GM12878 (cell line): ENCODE results near the gene HOXC9. TPM values are rescaled to one million over a fixed set of nuclear protein-coding genes. Genes with fewer than 3 reads are reported as not detected.

Source experiments
- ATAC-seq: fragments of 200-7000 bp; cut with Tn5 transposase; 3 replicates; pipeline ENCODE4 v1.9.1; 2020; ENCODE audit warnings: mild to moderate bottlenecking, moderate library complexity
- BruUV-seq: library from RNA; stranded (reverse); fragments of 400-500 nt; replicated peaks from 2 replicates; lab custom pipeline; 2021; lab: Mats Ljungman, UMichigan
- CTCF ChIA-PET: fragments of 300-600 bp; sonication (Branson Sonifier 250); formaldehyde crosslinking; extraction: SDS; loops from one replicate; lab custom pipeline; 2021; ENCODE audit warnings: inconsistent platforms; lab: Yijun Ruan, JAX
- POLR2A ChIA-PET: fragments of 350-600 bp; formaldehyde crosslinking; extraction: SDS; loops from one replicate; lab custom pipeline; 2021; ENCODE audit warnings: inconsistent platforms; lab: Charles Lee
- RAD21 ChIA-PET: fragments of 300-600 bp; sonication (Branson Sonifier 250); formaldehyde crosslinking; loops from one replicate; lab custom pipeline; 2023; ENCODE audit warnings: antibody characterized with exemption; ENCODE audit not compliant: unreplicated experiment; lab: Charles Lee
- SMC1A ChIA-PET: fragments of 300-600 bp; sonication (Branson Sonifier 250); formaldehyde crosslinking; loops from one replicate; lab custom pipeline; 2023; ENCODE audit not compliant: unreplicated experiment, uncharacterized antibody; lab: Charles Lee
- DNase-seq: peaks from one replicate; pipeline ENCODE4 v3.0.0-alpha.2; 2011; ENCODE audit warnings: low read depth, low spot score
- FAIRE-seq: peaks from 3 replicates; lab custom pipeline; 2011; peaks lifted over from hg19 to GRCh38; lab: Jason Lieb, UNC
- H2AFZ ChIP-seq: 2 replicates; pipeline ENCODE4 v1.6.0; 2011; ENCODE audit warnings: low read depth, low read length, control low read depth; ENCODE audit not compliant: control insufficient read depth
- H3K27ac ChIP-seq: 2 replicates; pipeline ENCODE4 v1.5.1; 2011; ENCODE audit warnings: control low read depth; ENCODE audit not compliant: control insufficient read depth, insufficient read depth
- H3K27me3 ChIP-seq, 2 experiments: replicated peaks in 1 of 2; 2 replicates each; pipeline versions ENCODE4 v1.6.0 to v1.6.1; 2011; ENCODE audit warnings: low read length in 1 of 2; ENCODE audit not compliant: control insufficient read depth in 2 of 2, insufficient read depth in 2 of 2
- H3K36me3 ChIP-seq, 2 experiments: 2 replicates each; pipeline ENCODE4 v1.5.1; 2011; ENCODE audit warnings: low read length in 1 of 2; ENCODE audit not compliant: control insufficient read depth in 2 of 2, insufficient read depth in 2 of 2
- H3K4me1 ChIP-seq: 2 replicates; pipeline ENCODE4 v1.6.1; 2011; ENCODE audit warnings: mild to moderate bottlenecking, low read length, moderate library complexity, mixed read lengths; ENCODE audit not compliant: control insufficient read depth, insufficient read depth
- H3K4me2 ChIP-seq: 2 replicates; pipeline ENCODE4 v1.6.0; 2011; ENCODE audit warnings: control low read depth; ENCODE audit not compliant: control insufficient read depth, insufficient read depth
- H3K4me3 ChIP-seq: fragments of 200-600 bp; sonication (generic); 2 replicates; pipeline ENCODE4 v1.5.1; 2016
- H3K79me2 ChIP-seq: 2 replicates; pipeline ENCODE4 v1.6.0; 2011; ENCODE audit warnings: low read length; ENCODE audit not compliant: control insufficient read depth, insufficient read depth
- H3K9ac ChIP-seq: 2 replicates; pipeline ENCODE4 v1.8.0; 2011; ENCODE audit warnings: low read length, control low read depth, mixed read lengths; ENCODE audit not compliant: control insufficient read depth, insufficient read depth
- H3K9me3 ChIP-seq: replicated peaks from 3 replicates; pipeline ENCODE4 v1.5.1; 2011; ENCODE audit warnings: mild to moderate bottlenecking, low read length; ENCODE audit not compliant: control insufficient read depth, insufficient read depth
- H4K20me1 ChIP-seq: 2 replicates; pipeline ENCODE4 v1.6.0; 2011; ENCODE audit not compliant: control insufficient read depth, insufficient read depth
- KLF5 ChIP-seq: fragments of 450-650 bp; IDR thresholded peaks from 2 replicates; pipeline ENCODE4 v1.6.1; 2014; ENCODE audit warnings: mild to moderate bottlenecking; ENCODE audit not compliant: partially characterized antibody
- NBN ChIP-seq: fragments of 450-650 bp; IDR thresholded peaks from 2 replicates; pipeline ENCODE4 v1.6.1; 2016
- PAX5 ChIP-seq: IDR thresholded peaks from 2 replicates; pipeline ENCODE4 v1.6.1; 2011; ENCODE audit warnings: low read depth, low read length, borderline replicate concordance
- STAT1 ChIP-seq: fragments of 450-650 bp; conservative IDR thresholded peaks from 2 replicates; pipeline ENCODE4 v1.6.1; 2014; ENCODE audit warnings: antibody characterized with exemption, mild to moderate bottlenecking
- STAT3 ChIP-seq: IDR thresholded peaks from 2 replicates; pipeline ENCODE4 v1.6.1; 2011; ENCODE audit warnings: low read depth, low read length, improper control_type of control experiment
- ZNF384 ChIP-seq: IDR thresholded peaks from 2 replicates; pipeline ENCODE4 v1.6.1; 2012; ENCODE audit warnings: low read depth, mild to moderate bottlenecking, low read length, improper control_type of control experiment, borderline replicate concordance
- WGBS: methylation state at CpG from one replicate; pipeline ENCODE4 v1.1.6; 2016; ENCODE audit warnings: low lambda C conversion rate; ENCODE audit not compliant: insufficient replicate concordance, insufficient coverage; ENCODE audit errors: missing lambda C conversion rate; 5-methylcytosine and 5-hydroxymethylcytosine counted together
- in situ Hi-C: fragments of 300-500 bp; cut with MboI; formaldehyde crosslinking; loops from 9 replicates; pipeline ENCODE4 v1.14.3; 2018; ENCODE audit warnings: mixed read lengths
- intact Hi-C: fragments of 100-400 bp; cut with micrococcal nuclease; formaldehyde crosslinking; loops from one replicate; pipeline ENCODE4 v1.14.2; 2022; ENCODE audit not compliant: unreplicated experiment
- polyA plus RNA-seq, 11 experiments: library from polyadenylated mRNA; depleted of rRNA in 4 of 11; unstranded in 6 of 11; stranded (reverse) in 5 of 11; fragments of >200 nt; fragmentation: Nextera tagmentation in 4 of 11; fragmentation: Illumina TruSeq in 1 of 11; extraction: Ambion mirVana in 4 of 11; extraction: Trizol in 1 of 11; gene quantifications; 1 replicate in 1 of 11; 2 replicates in 10 of 11; pipeline versions ENCODE4 v1.2.1 to v1.2.3, GENCODE V29; 2011 to 2016; ENCODE audit warnings: inconsistent platforms in 2 of 11, missing spikeins in 2 of 11, low read depth in 1 of 11
- total RNA-seq, 4 experiments: library from RNA; depleted of rRNA in 3 of 4; stranded (reverse); fragments of >200 nt in 3 of 4; fragmentation: Illumina TruSeq in 1 of 4; extraction: Trizol in 1 of 4; gene quantifications; 2 replicates each; pipeline versions ENCODE4 v1.2.1 to v1.2.3, GENCODE V29; 2013 to 2021
- TF ChIP-seq, protein P1 (sequence below): fragments of 450-650 bp; IDR thresholded peaks from 2 replicates; pipeline ENCODE4 v1.6.1; 2017; ENCODE audit warnings: borderline replicate concordance
- TF ChIP-seq, protein P2 (sequence below): fragments of 450-650 bp; formaldehyde crosslinking; IDR thresholded peaks from 2 replicates; pipeline ENCODE4 v1.4.0; 2022; ENCODE audit warnings: mild to moderate bottlenecking, moderate library complexity
- TF ChIP-seq, protein P3 (sequence below): IDR thresholded peaks from 2 replicates; pipeline ENCODE4 v1.6.1; 2012; ENCODE audit warnings: low read depth, low read length, improper control_type of control experiment
- TF ChIP-seq, protein P4 (sequence below): fragments of 450-650 bp; IDR thresholded peaks from 2 replicates; pipeline ENCODE4 v1.6.1; 2017; ENCODE audit warnings: antibody characterized with exemption, mild to moderate bottlenecking, moderate library complexity

Gene HOXC9
- total and polyA plus RNA-seq, 10 of the 15 experiments (the other 5 are each of a cell fraction or from before 2014, with no cell fraction given) = not detected

DNA sequence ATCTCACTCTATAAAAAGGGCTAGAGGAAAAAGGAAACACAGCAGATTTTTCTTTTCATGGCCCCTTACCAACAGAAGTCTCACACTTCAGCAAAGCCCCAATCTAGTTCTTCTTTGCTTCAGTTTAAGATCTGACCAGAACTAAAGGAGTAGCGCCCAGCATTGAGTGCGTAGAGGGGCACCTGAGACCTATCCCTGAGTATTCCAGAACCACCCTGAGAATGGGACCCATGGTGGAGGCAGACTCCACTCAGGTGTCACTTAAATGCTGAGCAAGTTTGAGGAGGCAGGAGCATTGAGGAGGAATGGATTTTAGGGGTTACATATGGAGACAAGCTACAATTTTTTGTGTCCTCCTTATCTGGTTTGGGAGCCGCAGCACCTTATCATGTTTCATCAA, 28.8 kb upstream of the HOXC9 start:
- no peak overlapping the region for H3K4me3 ChIP-seq
- in situ Hi-C loops (no loop called here), intact Hi-C loops (no loop called here)
- SMC1A ChIA-PET = no interaction called here
- no TSS peak for BruUV-seq
- no peak overlapping the region for H2AFZ ChIP-seq
- H4K20me1 ChIP-seq = no peaks in the 10 kb centered on the region; the same call in 1 of the 2 replicates
- H3K36me3 ChIP-seq = no peaks in the 10 kb centered on the region
- DNase-seq (no peak), FAIRE-seq (no peak), ATAC-seq (no peak)
- peaks cover 32 to 45% of the 10 kb centered on the region in 2 experiments for H3K27me3 ChIP-seq
- no peak overlapping the region for H3K9ac ChIP-seq
- no peaks in the 10 kb centered on the region; the same call in 2 of the 3 replicates for H3K9me3 ChIP-seq
- WGBS = 14% methylated on average over 3 of the region's 3 CpGs
- CTCF ChIA-PET = interaction anchor here (0.5 kb wide), 1 partner anchor 253 kb away, joined by 3 read pairs; no protein-coding TSS in a partner anchor
- POLR2A ChIA-PET = no interaction called here
- no peaks in the 10 kb centered on the region; the same call in 1 of the 2 replicates for H3K4me1 ChIP-seq
- H3K4me2 ChIP-seq = no peak overlapping the region
- RAD21 ChIA-PET = no interaction called here
- H3K27ac ChIP-seq = no peak overlapping the region
- H3K79me2 ChIP-seq = no peaks in the 10 kb centered on the region
- TF ChIP-seq, protein P1, sequence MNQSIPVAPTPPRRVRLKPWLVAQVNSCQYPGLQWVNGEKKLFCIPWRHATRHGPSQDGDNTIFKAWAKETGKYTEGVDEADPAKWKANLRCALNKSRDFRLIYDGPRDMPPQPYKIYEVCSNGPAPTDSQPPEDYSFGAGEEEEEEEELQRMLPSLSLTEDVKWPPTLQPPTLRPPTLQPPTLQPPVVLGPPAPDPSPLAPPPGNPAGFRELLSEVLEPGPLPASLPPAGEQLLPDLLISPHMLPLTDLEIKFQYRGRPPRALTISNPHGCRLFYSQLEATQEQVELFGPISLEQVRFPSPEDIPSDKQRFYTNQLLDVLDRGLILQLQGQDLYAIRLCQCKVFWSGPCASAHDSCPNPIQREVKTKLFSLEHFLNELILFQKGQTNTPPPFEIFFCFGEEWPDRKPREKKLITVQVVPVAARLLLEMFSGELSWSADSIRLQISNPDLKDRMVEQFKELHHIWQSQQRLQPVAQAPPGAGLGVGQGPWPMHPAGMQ = no peak
- TF ChIP-seq NBN (no peak), STAT1 (no peak), KLF5 (no peak), STAT3 (no peak), PAX5 (no peak), ZNF384 (no peak)
- TF ChIP-seq, protein P2, sequence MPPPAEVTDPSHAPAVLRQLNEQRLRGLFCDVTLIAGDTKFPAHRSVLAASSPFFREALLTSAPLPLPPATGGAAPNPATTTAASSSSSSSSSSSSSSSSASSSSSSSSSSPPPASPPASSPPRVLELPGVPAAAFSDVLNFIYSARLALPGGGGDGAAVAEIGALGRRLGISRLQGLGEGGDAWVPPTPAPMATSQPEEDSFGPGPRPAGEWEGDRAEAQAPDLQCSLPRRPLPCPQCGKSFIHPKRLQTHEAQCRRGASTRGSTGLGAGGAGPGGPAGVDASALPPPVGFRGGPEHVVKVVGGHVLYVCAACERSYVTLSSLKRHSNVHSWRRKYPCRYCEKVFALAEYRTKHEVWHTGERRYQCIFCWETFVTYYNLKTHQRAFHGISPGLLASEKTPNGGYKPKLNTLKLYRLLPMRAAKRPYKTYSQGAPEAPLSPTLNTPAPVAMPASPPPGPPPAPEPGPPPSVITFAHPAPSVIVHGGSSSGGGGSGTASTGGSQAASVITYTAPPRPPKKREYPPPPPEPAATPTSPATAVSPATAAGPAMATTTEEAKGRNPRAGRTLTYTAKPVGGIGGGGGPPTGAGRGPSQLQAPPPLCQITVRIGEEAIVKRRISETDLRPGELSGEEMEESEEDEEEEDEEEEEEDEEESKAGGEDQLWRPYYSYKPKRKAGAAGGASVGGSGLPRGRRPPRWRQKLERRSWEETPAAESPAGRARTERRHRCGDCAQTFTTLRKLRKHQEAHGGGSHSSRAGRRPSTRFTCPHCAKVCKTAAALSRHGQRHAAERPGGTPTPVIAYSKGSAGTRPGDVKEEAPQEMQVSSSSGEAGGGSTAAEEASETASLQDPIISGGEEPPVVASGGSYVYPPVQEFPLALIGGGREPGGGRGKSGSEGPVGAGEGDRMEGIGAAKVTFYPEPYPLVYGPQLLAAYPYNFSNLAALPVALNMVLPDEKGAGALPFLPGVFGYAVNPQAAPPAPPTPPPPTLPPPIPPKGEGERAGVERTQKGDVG = no peak
- TF ChIP-seq, protein P3, sequence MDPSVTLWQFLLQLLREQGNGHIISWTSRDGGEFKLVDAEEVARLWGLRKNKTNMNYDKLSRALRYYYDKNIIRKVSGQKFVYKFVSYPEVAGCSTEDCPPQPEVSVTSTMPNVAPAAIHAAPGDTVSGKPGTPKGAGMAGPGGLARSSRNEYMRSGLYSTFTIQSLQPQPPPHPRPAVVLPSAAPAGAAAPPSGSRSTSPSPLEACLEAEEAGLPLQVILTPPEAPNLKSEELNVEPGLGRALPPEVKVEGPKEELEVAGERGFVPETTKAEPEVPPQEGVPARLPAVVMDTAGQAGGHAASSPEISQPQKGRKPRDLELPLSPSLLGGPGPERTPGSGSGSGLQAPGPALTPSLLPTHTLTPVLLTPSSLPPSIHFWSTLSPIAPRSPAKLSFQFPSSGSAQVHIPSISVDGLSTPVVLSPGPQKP = no peak
- TF ChIP-seq, protein P4, sequence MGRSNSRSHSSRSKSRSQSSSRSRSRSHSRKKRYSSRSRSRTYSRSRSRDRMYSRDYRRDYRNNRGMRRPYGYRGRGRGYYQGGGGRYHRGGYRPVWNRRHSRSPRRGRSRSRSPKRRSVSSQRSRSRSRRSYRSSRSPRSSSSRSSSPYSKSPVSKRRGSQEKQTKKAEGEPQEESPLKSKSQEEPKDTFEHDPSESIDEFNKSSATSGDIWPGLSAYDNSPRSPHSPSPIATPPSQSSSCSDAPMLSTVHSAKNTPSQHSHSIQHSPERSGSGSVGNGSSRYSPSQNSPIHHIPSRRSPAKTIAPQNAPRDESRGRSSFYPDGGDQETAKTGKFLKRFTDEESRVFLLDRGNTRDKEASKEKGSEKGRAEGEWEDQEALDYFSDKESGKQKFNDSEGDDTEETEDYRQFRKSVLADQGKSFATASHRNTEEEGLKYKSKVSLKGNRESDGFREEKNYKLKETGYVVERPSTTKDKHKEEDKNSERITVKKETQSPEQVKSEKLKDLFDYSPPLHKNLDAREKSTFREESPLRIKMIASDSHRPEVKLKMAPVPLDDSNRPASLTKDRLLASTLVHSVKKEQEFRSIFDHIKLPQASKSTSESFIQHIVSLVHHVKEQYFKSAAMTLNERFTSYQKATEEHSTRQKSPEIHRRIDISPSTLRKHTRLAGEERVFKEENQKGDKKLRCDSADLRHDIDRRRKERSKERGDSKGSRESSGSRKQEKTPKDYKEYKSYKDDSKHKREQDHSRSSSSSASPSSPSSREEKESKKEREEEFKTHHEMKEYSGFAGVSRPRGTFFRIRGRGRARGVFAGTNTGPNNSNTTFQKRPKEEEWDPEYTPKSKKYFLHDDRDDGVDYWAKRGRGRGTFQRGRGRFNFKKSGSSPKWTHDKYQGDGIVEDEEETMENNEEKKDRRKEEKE = no peak
- TF ChIP-seq, all 136 proteins: peak for 0
